CD4-positive, CD25-positive, alpha-beta regulatory T cell (primary cell): ENCODE results near the gene ATL1. TPM values are rescaled to one million over a fixed set of nuclear protein-coding genes. Genes with fewer than 3 reads are reported as not detected.
"Not testable (repeated sequence)": the region's sequence is repeated elsewhere in the genome, so short reads cannot be mapped to it uniquely, and the experiment has no call there.

ENCODE experiments used
- ATAC-seq, 2 donors: fragments of 150-1000 bp; cut with Tn5 transposase; one replicate each; pipeline ENCODE4 v1.10.0; 2021; ENCODE audit warnings: low read depth in 2 of 2, moderate number of reproducible peaks in 2 of 2, moderate library complexity in 1 of 2
- DNase-seq, 3 donors: peaks; one replicate each; pipeline versions ENCODE4 v3.0.0 to v3.0.0-alpha.2; 2012 to 2022; ENCODE audit warnings: mixed read lengths in 1 of 3
- H3K27ac ChIP-seq: one replicate; pipeline ENCODE4 v1.7.0; 2013; ENCODE audit warnings: mild to moderate bottlenecking, low read length; ENCODE audit not compliant: insufficient read depth, poor library complexity, severe bottlenecking
- H3K27me3 ChIP-seq: one replicate; pipeline ENCODE4 v1.7.0; 2013; ENCODE audit warnings: low read length; ENCODE audit not compliant: control insufficient read depth, insufficient read depth
- H3K36me3 ChIP-seq: one replicate; pipeline ENCODE4 v1.7.0; 2013; ENCODE audit warnings: mild to moderate bottlenecking, low read length, moderate library complexity; ENCODE audit not compliant: control insufficient read depth, insufficient read depth
- H3K4me1 ChIP-seq: 2 replicates; pipeline ENCODE4 v1.7.0; 2013; ENCODE audit warnings: mild to moderate bottlenecking, low read length; ENCODE audit not compliant: insufficient read depth, control insufficient read depth, poor library complexity, severe bottlenecking
- H3K4me3 ChIP-seq: one replicate; pipeline ENCODE4 v1.7.0; 2013; ENCODE audit warnings: low read depth, mild to moderate bottlenecking, low read length, moderate library complexity
- H3K9me3 ChIP-seq, 2 experiments: 1 replicate in 1 of 2; 2 replicates in 1 of 2; pipeline ENCODE4 v1.7.0; 2013; ENCODE audit warnings: low read length in 2 of 2, mild to moderate bottlenecking in 1 of 2, moderate library complexity in 1 of 2; ENCODE audit not compliant: control insufficient read depth in 2 of 2
- H3K27ac Mint-ChIP-seq, 3 donors: one replicate each; pipeline ENCODE4 v1.8.0; 2020 to 2022; ENCODE audit warnings: mild to moderate bottlenecking in 3 of 3, mixed read lengths in 3 of 3, moderate library complexity in 2 of 3
- H3K27me3 Mint-ChIP-seq: one replicate; pipeline ENCODE4 v1.8.0; 2022; ENCODE audit warnings: mild to moderate bottlenecking, mixed read lengths
- H3K36me3 Mint-ChIP-seq: one replicate; pipeline ENCODE4 v1.8.0; 2020; ENCODE audit warnings: mixed read lengths
- H3K4me1 Mint-ChIP-seq, 4 donors: one replicate each; pipeline ENCODE4 v1.8.0; 2020 to 2022; ENCODE audit warnings: mixed read lengths in 4 of 4, mild to moderate bottlenecking in 1 of 4
- H3K4me3 Mint-ChIP-seq, 4 donors: one replicate each; pipeline ENCODE4 v1.8.0; 2020 to 2022; ENCODE audit warnings: mild to moderate bottlenecking in 4 of 4, mixed read lengths in 4 of 4, moderate library complexity in 3 of 4
- H3K9me3 Mint-ChIP-seq, 7 donors: one replicate each; pipeline ENCODE4 v1.8.0; 2020 to 2022; ENCODE audit warnings: mixed read lengths in 7 of 7, mild to moderate bottlenecking in 3 of 7, moderate library complexity in 2 of 7
- polyA plus RNA-seq, 4 donors: library from polyadenylated mRNA; unstranded; fragments of 300-500 nt; fragmentation: Illumina TruSeq; gene quantifications; one replicate each; pipeline ENCODE4 v1.2.3, GENCODE V29; 2021
- total RNA-seq: library from RNA; stranded (reverse); gene quantifications from one replicate; pipeline ENCODE4 v1.2.3, GENCODE V29; 2022

The ATL1 gene
- total and polyA plus RNA-seq, 5 donors from 2014 or later: 0.62 to 1.6 (median 1.3) TPM

- DNase-seq (no peak), ATAC-seq (no peak)
- Histone ChIP-seq H3K4me3 (no peak overlapping the region), H3K27ac (no peak overlapping the region), H3K9me3 (no peaks in the 10 kb centered on the region), H3K27me3 (peaks cover 6% of the 10 kb centered on the region), H3K36me3 (no peaks in the 10 kb centered on the region), H3K4me1 (no peaks in the 10 kb centered on the region)
- Mint-ChIP-seq H3K36me3 (peaks cover 7% of the 10 kb centered on the region), H3K27me3 (peaks cover 20% of the 10 kb centered on the region), H3K4me1 (no peaks in the 10 kb centered on the region), H3K4me3 (no peak overlapping the region), H3K27ac (no peak overlapping the region), H3K9me3 (peaks cover 0 to 2% (median 0%) of the 10 kb centered on the region in 7 donors)
These were observed 56.3 kb downstream of the ATL1 start for GRCh38 chr14:50616275-50616674.

DNA sequence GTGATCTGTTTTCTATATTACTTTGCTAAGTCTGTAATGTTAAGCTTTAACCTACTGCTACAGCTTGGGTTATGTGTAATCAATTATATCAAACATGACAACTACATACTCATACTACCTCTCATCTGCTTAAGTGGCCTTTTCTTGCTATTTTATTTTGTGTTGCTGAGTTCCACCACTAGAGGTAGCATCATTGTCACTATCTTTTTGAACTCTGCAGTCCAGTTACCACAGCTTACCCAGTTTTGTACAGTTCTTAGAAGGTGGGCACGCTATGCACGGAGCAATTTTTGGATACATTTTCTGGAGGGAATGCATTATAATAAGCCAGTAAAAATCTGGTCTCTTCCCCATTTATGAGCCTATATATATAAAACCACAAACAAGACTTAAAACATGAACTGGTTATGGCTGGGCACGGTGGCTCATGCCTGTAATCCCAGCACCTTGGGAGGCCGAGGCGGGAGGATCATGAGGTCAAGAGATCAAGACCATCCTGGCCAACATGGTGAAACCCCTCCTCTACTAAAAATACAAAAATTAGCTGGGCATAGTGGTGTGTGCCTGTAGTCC, 59.7 kb downstream of the ATL1 start:
- no peak for ATAC-seq
- H3K4me1 Mint-ChIP-seq: peaks cover 0 to 3% (median 0%) of the 10 kb centered on the region in 4 donors

DNA sequence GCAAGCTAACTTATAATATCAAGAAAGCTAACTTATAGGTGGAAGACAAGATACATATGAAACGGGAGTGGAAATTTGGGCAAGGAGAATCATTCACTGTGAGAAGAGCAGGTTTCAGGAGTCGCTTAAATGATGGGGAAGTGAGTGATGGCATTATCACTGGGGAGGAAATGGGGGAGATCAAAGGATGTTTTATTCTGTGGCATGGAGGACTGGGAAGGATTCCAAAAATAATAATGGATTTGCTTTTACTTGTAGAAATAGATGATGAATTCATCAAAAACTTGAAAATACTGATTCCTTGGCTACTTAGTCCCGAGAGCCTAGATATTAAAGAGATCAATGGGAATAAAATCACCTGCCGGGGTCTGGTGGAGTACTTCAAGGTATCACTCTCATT, 60.4 kb downstream of the ATL1 start:
- no peak overlapping the region for H3K27ac ChIP-seq
- peaks cover 0 to 3% (median 0%) of the 10 kb centered on the region in 4 donors for H3K4me1 Mint-ChIP-seq
- no peaks in the 10 kb centered on the region for H3K4me1 ChIP-seq
- DNase-seq (no peak), ATAC-seq (no peak)
- H3K9me3 Mint-ChIP-seq: peaks cover 0 to 2% (median 0%) of the 10 kb centered on the region in 7 donors
- H3K36me3 ChIP-seq: no peaks in the 10 kb centered on the region
- no peaks in the 10 kb centered on the region for H3K9me3 ChIP-seq
- no peaks in the 10 kb centered on the region for H3K27me3 Mint-ChIP-seq
- H3K4me3 ChIP-seq: no peak overlapping the region
- H3K36me3 Mint-ChIP-seq: peaks cover 7% of the 10 kb centered on the region
- no peak overlapping the region for H3K27ac Mint-ChIP-seq
- H3K27me3 ChIP-seq: no peaks in the 10 kb centered on the region
- no peak overlapping the region for H3K4me3 Mint-ChIP-seq

More for the DNA sequence above, 59.7 kb downstream of the ATL1 start:
- H3K27me3 ChIP-seq: no peaks in the 10 kb centered on the region
- Mint-ChIP-seq H3K4me3 (no peak overlapping the region), H3K27me3 (peaks cover under 1% of the 10 kb centered on the region), H3K9me3 (peaks cover 0 to 2% (median 0%) of the 10 kb centered on the region in 7 donors), H3K27ac (no peak overlapping the region), H3K36me3 (peaks cover 7% of the 10 kb centered on the region)
- H3K27ac ChIP-seq: no peak overlapping the region
- no peaks in the 10 kb centered on the region for H3K4me1 ChIP-seq
- H3K4me3 ChIP-seq: no peak overlapping the region
- no peaks in the 10 kb centered on the region for H3K36me3 ChIP-seq
- peak in 2 of 3 donors; percentile 13 to 53 for DNase-seq
- H3K9me3 ChIP-seq: no peaks in the 10 kb centered on the region

GRCh38 chr14:50622978-50623377, 63.0 kb downstream of the ATL1 start:
- Histone ChIP-seq H3K27me3 (no peaks in the 10 kb centered on the region), H3K4me3 (no peak overlapping the region), H3K9me3 (no peaks in the 10 kb centered on the region), H3K36me3 (no peaks in the 10 kb centered on the region), H3K27ac (no peak overlapping the region), H3K4me1 (no peaks in the 10 kb centered on the region)
- Mint-ChIP-seq H3K36me3 (no peaks in the 10 kb centered on the region), H3K4me3 (no peak overlapping the region), H3K27ac (no peak overlapping the region), H3K4me1 (peaks cover 0 to 3% (median 0%) of the 10 kb centered on the region in 4 donors), H3K27me3 (no peaks in the 10 kb centered on the region), H3K9me3 (no peaks in the 10 kb centered on the region)
- ATAC-seq (no peak), DNase-seq (no peak)

DNA sequence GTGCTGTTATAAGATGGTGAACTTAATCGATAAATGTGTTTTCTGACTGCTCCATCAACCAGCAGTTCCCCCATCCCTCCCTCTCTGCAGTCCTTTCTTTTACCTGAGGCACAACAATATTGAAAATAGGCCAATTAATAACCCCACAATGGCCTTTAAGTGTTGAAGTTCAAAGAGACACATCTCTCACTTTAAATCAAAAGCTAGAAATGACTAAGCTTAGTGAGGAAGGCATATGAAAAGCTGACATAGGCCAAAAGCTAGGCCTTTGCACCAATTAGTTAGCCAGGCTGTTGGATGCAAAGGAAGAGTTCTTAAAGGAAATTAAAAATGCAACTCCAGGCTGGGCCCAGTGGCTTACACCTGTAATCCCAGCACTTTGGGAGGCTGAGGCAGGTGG, 64.5 kb downstream of the ATL1 start:
- no peaks in the 10 kb centered on the region for H3K36me3 Mint-ChIP-seq
- H3K4me1 ChIP-seq: no peaks in the 10 kb centered on the region
- H3K9me3 Mint-ChIP-seq: no peaks in the 10 kb centered on the region
- H3K27ac ChIP-seq: no peak overlapping the region
- peak overlapping the region in 1 of 3 donors; percentile 35 for H3K27ac Mint-ChIP-seq
- no peaks in the 10 kb centered on the region for H3K36me3 ChIP-seq
- DNase-seq: peak in 1 of 3 donors; percentile 26
- ATAC-seq: no peak
- peaks cover 0 to 3% (median 0%) of the 10 kb centered on the region in 4 donors for H3K4me1 Mint-ChIP-seq
- no peaks in the 10 kb centered on the region for H3K9me3 ChIP-seq
- H3K27me3 Mint-ChIP-seq: no peaks in the 10 kb centered on the region
- H3K4me3 ChIP-seq: no peak overlapping the region
- H3K4me3 Mint-ChIP-seq: no peak overlapping the region
- no peaks in the 10 kb centered on the region for H3K27me3 ChIP-seq

DNA sequence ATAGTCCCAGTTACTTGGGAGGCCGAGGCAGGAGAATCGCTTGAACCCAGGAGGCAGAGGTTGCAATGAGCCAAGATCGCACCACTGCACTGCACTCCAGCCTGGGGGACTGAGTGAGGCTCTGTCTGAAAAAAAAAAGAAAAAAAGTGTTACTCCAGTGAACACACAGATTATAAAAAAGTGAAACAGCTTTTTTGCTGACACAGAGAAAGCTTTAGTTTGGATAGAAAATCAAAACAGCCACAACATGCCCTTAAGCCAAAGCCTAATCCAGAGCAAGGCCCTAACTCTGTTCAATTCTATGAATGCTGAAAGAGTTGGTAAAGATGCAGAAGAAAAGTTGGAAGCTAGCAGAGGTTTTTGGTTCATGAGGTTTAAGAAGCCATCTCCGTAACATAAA, 65.0 kb downstream of the ATL1 start:
- not testable (repeated sequence) for H3K4me1 ChIP-seq, H3K9me3 Mint-ChIP-seq, H3K4me3 Mint-ChIP-seq, H3K27ac Mint-ChIP-seq, DNase-seq, H3K27ac ChIP-seq, H3K27me3 Mint-ChIP-seq, H3K9me3 ChIP-seq, H3K4me3 ChIP-seq, H3K36me3 Mint-ChIP-seq, ATAC-seq, H3K4me1 Mint-ChIP-seq, H3K36me3 ChIP-seq, H3K27me3 ChIP-seq

DNA sequence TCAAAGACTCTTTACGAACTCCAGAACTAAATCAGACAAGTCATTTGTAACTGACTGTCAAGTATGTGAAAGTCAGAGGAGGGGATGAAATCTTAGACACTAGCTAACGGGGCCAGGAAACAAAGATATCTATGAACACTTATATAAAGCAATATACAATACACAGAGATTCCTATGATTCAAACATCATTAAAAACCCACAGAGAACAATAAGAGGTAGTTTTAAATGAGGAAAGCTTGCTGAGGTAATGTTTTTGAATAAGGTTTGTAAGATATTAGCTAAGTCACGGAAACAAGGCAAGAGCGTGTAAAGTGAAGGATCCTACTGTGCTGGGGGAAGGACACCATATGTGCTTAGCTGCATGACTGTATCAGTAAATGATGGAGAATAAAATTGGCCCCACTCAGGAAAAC, 71.5 kb downstream of the ATL1 start:
- no peak overlapping the region for H3K27ac Mint-ChIP-seq
- no peaks in the 10 kb centered on the region for H3K27me3 Mint-ChIP-seq
- Histone ChIP-seq H3K27ac (no peak overlapping the region), H3K4me3 (no peak overlapping the region), H3K36me3 (peaks cover 2% of the 10 kb centered on the region), H3K9me3 (no peaks in the 10 kb centered on the region), H3K4me1 (no peaks in the 10 kb centered on the region), H3K27me3 (no peaks in the 10 kb centered on the region)
- DNase-seq (no peak), ATAC-seq (no peak)
- H3K4me1 Mint-ChIP-seq: no peaks in the 10 kb centered on the region
- no peaks in the 10 kb centered on the region for H3K9me3 Mint-ChIP-seq
- H3K4me3 Mint-ChIP-seq: no peak overlapping the region
- peaks cover 5% of the 10 kb centered on the region for H3K36me3 Mint-ChIP-seq

DNA sequence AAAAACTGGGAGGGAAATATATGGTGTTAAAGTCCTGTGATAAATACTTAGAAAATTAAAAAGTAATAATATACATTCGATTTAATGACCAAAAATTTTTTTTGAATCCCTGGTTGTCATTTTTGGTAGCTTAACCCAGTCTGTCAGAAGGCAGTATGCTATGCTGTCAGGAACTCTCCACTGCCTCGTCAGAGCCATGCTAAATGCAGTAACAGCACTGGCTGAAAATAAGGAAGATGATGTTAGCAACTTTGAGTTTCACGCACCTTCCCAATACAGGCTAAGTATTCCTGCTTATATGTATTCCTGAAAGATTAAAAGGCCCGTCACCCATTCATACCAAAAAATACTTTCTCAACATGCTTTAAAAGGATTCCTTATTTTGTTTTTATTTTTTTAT, 74.0 kb downstream of the ATL1 start:
- no peak overlapping the region for H3K4me3 Mint-ChIP-seq
- DNase-seq (no peak), ATAC-seq (no peak)
- no peaks in the 10 kb centered on the region for H3K9me3 ChIP-seq
- H3K4me1 Mint-ChIP-seq: no peaks in the 10 kb centered on the region
- no peaks in the 10 kb centered on the region for H3K27me3 Mint-ChIP-seq
- H3K4me3 ChIP-seq: no peak overlapping the region
- H3K36me3 Mint-ChIP-seq: peaks cover 10% of the 10 kb centered on the region
- no peaks in the 10 kb centered on the region for H3K27me3 ChIP-seq
- H3K9me3 Mint-ChIP-seq: no peaks in the 10 kb centered on the region
- no peaks in the 10 kb centered on the region for H3K4me1 ChIP-seq
- peaks cover 2% of the 10 kb centered on the region for H3K36me3 ChIP-seq
- no peak overlapping the region for H3K27ac Mint-ChIP-seq
- H3K27ac ChIP-seq: no peak overlapping the region
